ENCODE data around the gene WTAP.

Gene WTAP

DNA sequence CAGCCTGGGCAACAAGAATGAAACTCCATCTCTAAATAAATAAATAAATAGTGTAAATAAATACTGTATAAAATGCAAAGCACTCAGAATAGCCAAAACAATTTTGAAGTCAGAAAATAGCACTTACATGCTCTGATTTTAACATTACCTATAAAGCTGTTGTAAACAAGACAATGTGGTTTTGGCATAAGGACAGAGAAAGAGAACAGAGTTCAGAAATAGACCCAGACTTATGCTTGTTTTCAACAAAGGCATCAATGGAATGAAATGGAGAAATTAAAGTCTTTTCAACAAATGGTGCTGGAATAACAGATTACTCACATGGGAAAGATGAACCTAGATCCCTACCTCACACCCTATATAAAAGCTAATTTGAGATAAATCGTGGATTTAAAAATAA lies 44.9 kb downstream of the WTAP start:
- Mint-ChIP-seq H3K4me1 (no peaks in the 10 kb centered on the region), H3K27ac (no peak overlapping the region), H3K27me3 (ENCODE audit: low read depth) (peaks cover 3% of the 10 kb centered on the region), H3K4me3 (no peak overlapping the region), H3K9me3 (peaks cover 9% of the 10 kb centered on the region), H3K36me3 (ENCODE audit: low read depth) (peaks cover 87% of the 10 kb centered on the region)
- no peak for TF ChIP-seq CTCF (IDR thresholded peaks at IDR 0.05; ENCODE audit: unreplicated experiment in 3 of 3)

DNA sequence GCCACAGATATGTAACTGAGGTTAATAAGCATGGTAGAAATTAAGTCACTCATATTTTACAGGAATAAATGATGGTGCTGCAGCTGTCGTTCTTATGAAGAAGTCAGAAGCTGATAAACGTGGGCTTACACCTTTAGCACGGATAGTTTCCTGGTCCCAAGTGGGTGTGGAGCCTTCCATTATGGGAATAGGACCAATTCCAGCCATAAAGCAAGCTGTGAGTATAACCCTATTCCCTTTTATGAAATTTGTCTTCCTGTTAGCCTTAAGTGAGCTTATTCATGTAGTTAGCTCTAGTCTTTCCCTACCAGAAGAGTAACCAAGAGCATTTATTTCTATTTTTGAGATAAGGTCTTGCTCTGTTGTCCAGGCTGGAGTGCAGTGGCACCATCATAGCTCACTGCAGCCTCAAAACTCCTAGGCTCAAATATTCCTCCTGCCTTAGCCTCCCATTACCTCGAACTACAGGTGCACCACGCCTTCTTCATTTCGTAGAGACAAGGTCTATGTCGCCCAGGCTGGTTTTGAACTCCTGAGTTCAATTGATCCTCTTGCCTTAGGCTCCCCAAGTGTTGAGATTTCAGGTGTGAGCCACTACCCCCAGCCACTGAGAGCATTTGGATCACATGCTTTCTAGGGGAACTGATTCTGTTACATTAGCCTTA lies 50.1 kb downstream of the WTAP start:
- Mint-ChIP-seq H3K36me3 (ENCODE audit: low read depth) (peaks cover 76% of the 10 kb centered on the region), H3K27me3 (ENCODE audit: low read depth) (no peaks in the 10 kb centered on the region), H3K4me1 (no peaks in the 10 kb centered on the region), H3K27ac (no peak overlapping the region), H3K4me3 (no peak overlapping the region), H3K9me3 (no peaks in the 10 kb centered on the region)
- no peak for TF ChIP-seq CTCF (IDR thresholded peaks at IDR 0.05; ENCODE audit: unreplicated experiment in 3 of 3)

DNA sequence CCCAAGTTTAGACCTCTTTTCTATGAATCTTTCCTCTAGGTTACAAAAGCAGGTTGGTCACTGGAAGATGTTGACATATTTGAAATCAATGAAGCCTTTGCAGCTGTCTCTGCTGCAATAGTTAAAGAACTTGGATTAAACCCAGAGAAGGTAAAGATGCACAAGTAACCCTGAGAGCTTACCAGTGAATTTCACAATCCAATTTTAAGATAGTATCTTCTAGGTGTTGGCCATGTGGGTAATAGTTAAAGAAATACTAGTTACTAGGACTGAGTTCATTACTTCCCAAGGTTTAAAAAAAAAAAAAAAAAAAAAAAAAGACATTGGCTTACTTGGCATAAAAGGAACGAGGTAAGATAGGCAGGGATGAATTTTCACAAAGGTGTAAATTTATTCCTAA lies 50.8 kb downstream of the WTAP start:
- H3K4me3 Mint-ChIP-seq = no peak overlapping the region
- TF ChIP-seq CTCF (IDR thresholded peaks at IDR 0.05; ENCODE audit: unreplicated experiment in 3 of 3) = no peak

DNA sequence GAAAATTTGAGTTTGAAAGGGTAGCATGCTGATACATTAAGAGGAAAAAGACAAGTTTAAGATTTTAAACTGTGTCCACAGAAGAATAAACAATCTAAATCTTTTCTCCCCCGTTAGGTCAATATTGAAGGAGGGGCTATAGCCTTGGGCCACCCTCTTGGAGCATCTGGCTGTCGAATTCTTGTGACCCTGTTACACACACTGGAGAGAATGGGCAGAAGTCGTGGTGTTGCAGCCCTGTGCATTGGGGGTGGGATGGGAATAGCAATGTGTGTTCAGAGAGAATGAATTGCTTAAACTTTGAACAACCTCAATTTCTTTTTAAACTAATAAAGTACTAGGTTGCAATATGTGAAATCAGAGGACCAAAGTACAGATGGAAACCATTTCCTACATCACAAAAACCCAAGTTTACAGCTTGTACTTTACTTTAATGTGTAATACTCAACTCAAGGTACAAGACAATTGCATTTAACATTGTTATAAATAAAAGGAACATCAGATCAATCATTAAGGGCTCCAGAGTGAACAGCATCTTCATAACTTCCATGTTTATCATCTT lies 51.3 kb downstream of the WTAP start:
- Mint-ChIP-seq H3K27ac (no peak overlapping the region), H3K4me3 (no peak overlapping the region), H3K4me1 (no peaks in the 10 kb centered on the region), H3K27me3 (ENCODE audit: low read depth) (no peaks in the 10 kb centered on the region), H3K36me3 (ENCODE audit: low read depth) (peaks cover 83% of the 10 kb centered on the region), H3K9me3 (no peaks in the 10 kb centered on the region)
- no peak for TF ChIP-seq CTCF (IDR thresholded peaks at IDR 0.05; ENCODE audit: unreplicated experiment in 3 of 3)

More for the DNA sequence above, 50.8 kb downstream of the WTAP start:
- Mint-ChIP-seq H3K27ac (no peak overlapping the region), H3K9me3 (no peaks in the 10 kb centered on the region), H3K4me1 (no peaks in the 10 kb centered on the region), H3K36me3 (ENCODE audit: low read depth) (peaks cover 82% of the 10 kb centered on the region), H3K27me3 (ENCODE audit: low read depth) (no peaks in the 10 kb centered on the region)

DNA sequence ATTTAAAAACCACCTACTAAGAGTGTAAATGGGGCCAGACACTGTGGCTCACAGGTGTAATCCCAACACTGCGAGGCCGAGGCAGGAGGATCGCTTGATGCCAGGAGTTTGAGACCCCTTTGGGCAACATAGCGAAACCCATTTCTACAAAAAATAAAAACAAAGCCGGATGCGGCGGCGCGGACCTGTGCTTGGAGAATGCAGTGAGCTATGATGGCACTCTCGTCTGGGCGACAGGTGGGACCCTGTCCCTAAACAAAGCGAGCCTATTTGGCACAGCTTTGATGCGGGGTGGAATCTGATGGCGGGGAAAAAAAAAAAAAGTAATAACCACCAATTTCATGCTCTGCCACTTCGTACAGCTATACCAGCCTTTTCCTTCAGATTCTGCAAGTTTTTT lies 61.0 kb downstream of the WTAP start:
- Mint-ChIP-seq H3K27ac (peak overlapping the region; percentile 60 to 84 (median 79)), H3K36me3 (ENCODE audit: low read depth) (peaks cover 57% of the 10 kb centered on the region), H3K4me1 (peaks cover 46% of the 10 kb centered on the region), H3K4me3 (peak overlapping the region; percentile 96 to 98 (median 97)), H3K27me3 (ENCODE audit: low read depth) (no peaks in the 10 kb centered on the region), H3K9me3 (no peaks in the 10 kb centered on the region)
- TF ChIP-seq CTCF (IDR thresholded peaks at IDR 0.05; ENCODE audit: unreplicated experiment in 3 of 3) = no peak

Measured in nephron (organoid).